ENCODE data around the gene PRR3.
"Not testable (repeated sequence)": the region's sequence is repeated elsewhere in the genome, so short reads cannot be mapped to it uniquely, and the experiment has no call there.

The PRR3 gene

GRCh38 chr6:30590509-30590908 lies 33.4 kb downstream of the PRR3 start:
- no peak for TF ChIP-seq CTCF (conservative IDR thresholded peaks at IDR 0.05)
- TF ChIP-seq ZFX (IDR thresholded peaks at IDR 0.05): no peak
- H3K27ac ChIP-seq: peak overlapping the region; percentile 60

GRCh38 chr6:30591008-30591407 lies 33.9 kb downstream of the PRR3 start:
- no peak for TF ChIP-seq CTCF (conservative IDR thresholded peaks at IDR 0.05)
- TF ChIP-seq ZFX (IDR thresholded peaks at IDR 0.05): no peak
- H3K27ac ChIP-seq: peak overlapping the region; percentile 60

- no peak for TF ChIP-seq ZFX (IDR thresholded peaks at IDR 0.05)
- no peak for TF ChIP-seq CTCF (conservative IDR thresholded peaks at IDR 0.05)
- H3K27ac ChIP-seq: peak overlapping the region; percentile 69; the same call in 1 of the 2 replicates
Measured at GRCh38 chr6:30592287-30592686, 35.2 kb downstream of the PRR3 start.

GRCh38 chr6:30597315-30598144 lies 40.4 kb downstream of the PRR3 start:
- not testable (repeated sequence) for H3K27ac ChIP-seq
- TF ChIP-seq ZFX (IDR thresholded peaks at IDR 0.05): peak; percentile 29; the same call in 1 of the 2 replicates
- peak; percentile 84 for TF ChIP-seq CTCF (conservative IDR thresholded peaks at IDR 0.05)

- no peak overlapping the region for H3K27ac ChIP-seq
- TF ChIP-seq CTCF (conservative IDR thresholded peaks at IDR 0.05) (no peak), ZFX (IDR thresholded peaks at IDR 0.05) (no peak)
Measured at GRCh38 chr6:30598912-30599624, 42.0 kb downstream of the PRR3 start.

GRCh38 chr6:30599625-30600324 lies 42.7 kb downstream of the PRR3 start:
- TF ChIP-seq CTCF (conservative IDR thresholded peaks at IDR 0.05): no peak
- TF ChIP-seq ZFX (IDR thresholded peaks at IDR 0.05): no peak
- no peak overlapping the region for H3K27ac ChIP-seq
